Measurements from ENCODE around the gene CEP85L.

CEP85L gene

DNA sequence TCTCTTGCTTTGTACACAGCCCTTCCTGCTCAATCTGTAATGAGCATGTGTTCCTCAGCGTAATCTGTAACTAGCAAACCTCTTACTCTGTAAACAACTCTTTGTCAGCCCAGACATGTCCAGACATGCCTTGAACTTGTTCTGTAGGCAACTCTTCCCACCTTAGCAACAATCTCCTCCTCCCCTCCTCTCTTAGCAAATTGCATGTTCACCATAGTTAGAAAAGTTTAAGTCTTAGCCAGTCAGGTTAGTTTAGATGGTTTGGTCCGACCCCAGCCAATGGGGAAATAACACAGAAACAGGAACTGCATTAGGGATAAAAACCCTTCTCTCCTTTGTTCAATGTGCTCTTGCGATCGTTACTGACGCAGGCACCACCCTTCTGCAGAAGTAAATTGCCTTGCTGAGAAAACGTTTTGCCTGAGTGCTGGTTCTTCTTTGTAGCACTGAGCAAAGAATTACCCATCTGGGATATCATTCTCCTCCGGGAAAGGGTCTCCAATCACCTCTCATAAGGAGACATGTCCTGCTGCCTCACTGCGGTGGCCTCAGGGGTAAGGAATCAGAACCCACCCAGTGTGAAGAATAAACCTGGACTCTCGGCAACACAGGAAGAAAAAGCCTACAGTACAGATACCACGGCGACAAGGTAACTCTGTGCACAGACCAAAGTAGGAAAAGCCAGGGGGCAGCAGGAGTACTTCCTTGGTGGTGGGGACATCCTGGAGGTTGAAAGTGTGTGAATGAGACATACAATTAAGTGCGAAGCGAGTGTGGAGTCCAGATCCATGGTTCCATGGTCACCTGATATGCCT lies 77.1 kb downstream of the CEP85L start:
- no peak for DNase-seq

DNA sequence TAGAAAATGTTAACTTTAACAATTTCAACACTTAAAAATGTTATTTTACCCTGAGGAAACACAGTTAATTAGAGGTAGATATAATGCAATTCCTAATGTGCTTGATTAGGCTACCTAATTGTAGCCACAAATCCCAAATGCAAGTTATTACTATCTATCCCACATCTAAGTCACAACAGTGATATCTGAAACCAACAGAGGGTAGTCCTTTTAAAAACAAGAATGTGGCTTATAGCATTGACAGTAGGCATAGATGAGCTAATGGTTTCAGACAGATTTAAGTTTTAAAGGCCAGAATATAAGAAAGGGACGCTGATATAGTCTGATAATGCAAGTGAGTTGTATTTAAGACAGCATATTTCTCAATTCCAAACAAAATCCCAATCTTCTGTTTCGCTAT lies 80.3 kb downstream of the CEP85L start:
- DNase-seq: no peak

GRCh38 chr6:118569498-118569897 lies 81.9 kb downstream of the CEP85L start:
- no peak for DNase-seq

DNA sequence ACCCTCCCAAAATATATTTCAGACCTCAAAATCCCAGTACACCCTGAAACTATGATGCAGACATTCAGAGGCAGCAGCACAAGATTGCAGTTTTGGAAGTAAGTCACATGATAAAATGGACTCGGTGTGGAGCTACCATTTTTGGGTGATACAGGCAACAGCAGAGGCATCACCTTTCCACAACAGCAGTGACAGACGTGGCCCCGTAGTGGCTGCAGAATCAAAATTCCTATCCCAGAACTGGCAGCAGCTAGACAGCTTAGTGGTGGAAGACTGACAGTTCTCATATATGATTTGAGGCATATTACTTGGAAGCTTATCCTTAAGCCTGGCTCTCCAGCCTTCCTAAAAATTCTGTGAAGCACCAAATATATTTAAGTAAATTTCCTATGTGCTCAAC lies 83.4 kb downstream of the CEP85L start:
- no peak for DNase-seq

GRCh38 chr6:118565311-118565960 lies 86.0 kb downstream of the CEP85L start:
- DNase-seq: no peak

- no peak for DNase-seq
Observed at GRCh38 chr6:118562959-118563358, 88.4 kb downstream of the CEP85L start.

DNA sequence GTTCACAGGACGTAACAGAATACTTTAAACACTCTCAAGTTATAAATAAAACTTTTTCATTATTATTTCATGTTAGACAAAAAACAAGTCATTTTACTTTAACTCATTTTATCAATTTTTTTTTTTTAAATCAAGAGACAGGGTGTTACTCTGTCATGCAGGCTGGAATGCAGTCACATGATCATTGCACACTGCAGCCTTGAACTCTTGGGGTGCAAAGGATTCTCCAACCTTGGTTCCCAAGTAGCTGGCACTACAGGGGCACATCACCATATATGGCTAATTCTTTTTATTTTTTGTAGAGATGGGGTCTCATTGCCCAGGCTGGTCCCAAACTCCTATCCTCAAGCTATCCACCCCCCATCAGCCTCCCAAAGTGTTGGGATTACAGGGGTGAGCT lies 89.1 kb downstream of the CEP85L start:
- DNase-seq: no peak

DNA sequence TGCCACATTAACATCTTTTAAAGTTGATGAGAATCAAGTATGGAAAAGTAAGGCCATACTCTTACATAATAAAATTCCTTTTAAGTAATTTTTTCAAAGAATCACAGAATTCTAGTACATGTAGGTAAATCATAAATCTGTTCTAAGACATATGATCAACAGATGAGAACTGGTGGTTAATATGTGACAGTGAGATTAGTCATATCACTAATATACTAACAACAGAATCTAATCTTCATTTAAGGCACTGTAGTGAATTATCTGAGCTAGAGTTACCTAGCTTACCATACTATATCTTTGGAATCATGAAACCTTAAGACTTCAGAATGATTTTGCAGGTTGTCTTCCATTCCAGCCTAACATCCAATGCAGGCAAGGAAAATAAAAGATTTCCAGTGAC lies 91.7 kb downstream of the CEP85L start:
- DNase-seq: no peak

DNA sequence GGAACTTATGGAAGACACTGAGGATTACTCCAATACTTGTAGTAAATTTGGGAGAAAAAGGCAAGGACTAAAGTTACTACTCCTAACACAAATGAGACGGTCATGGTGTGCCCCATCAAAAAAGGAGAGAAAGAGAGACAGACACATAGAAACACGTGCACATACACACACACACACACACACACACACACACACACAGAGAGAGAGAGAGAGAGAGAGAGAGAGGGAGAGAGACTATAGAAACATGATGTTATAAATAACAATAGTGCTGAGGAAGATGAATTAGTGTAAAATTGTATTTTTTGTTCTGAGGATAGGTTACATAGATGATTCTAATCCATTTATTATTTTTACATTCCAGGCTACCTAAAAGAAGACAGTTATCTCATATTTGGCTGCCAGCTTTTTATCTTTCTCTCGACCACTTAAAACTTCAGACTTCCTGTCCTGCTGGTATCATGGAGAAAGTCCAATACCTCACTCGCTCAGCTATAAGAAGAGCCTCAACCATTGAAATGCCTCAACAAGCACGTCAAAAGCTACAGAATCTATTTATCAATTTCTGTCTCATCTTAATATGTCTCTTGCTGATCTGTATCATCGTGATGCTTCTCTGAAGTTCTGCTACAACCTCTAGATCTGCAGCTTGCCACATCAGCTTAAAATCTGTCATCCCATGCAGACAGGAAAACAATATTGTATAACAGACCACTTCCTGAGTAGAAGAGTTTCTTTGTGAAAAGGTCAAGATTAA lies 92.8 kb downstream of the CEP85L start:
- DNase-seq: no peak

DNA sequence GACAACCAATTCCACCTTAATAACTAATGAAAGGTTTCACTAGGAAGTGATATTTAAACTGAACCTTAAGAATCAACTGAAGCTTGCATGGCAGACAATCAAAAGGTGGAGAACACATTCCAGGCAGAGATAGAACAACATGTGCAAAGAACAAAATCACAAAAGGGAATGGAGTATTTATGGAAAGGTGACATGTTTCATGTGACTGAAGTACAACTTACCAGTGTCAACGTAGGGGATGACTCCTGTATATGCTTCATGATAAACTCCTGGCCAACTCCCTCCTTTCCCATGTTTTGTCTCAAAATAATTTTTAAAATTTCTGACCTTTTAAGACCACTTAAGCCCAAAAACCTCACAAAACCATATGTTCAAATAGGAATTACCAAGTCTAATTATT lies 96.7 kb downstream of the CEP85L start:
- DNase-seq: no peak

DNA sequence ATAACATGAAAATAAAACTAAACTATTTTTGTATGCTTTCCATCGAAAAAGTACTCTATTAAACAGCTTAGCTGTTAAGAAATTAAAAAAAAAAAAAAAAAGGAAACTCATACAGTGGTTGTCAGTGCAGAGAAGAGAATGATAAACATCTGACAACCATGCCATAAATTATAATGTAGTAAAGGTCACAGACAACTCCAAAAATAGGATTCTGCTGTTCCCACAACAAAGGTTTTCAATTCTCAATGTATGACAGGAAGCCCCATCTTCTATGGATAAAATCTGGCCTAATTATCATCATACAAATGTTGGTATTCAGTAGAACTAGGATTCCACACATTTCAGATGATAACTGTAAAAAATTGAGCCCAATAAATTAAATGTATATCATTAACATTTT lies 98.3 kb downstream of the CEP85L start:
- no peak for DNase-seq

- no peak for DNase-seq
Observed at GRCh38 chr6:118551063-118552053, 100.0 kb downstream of the CEP85L start.

DNA sequence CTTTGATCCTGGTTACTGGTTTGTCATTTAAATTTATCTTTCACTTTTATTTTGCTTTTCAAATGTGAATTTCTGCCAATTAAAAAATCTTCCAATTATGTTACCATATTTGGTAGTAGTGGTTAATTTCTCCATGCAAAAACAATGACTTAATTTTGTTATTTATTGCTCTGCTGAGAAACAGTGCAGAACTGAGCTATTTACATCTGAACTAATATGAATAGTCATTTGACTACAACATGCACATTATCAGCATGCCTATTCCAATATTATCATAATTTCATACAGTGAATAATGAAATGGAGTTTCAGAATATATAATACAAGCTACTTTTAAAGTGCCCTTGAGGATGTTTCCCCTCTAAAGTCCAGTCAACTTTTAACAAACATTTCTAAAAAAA lies 102.8 kb downstream of the CEP85L start:
- DNase-seq: no peak

DNA sequence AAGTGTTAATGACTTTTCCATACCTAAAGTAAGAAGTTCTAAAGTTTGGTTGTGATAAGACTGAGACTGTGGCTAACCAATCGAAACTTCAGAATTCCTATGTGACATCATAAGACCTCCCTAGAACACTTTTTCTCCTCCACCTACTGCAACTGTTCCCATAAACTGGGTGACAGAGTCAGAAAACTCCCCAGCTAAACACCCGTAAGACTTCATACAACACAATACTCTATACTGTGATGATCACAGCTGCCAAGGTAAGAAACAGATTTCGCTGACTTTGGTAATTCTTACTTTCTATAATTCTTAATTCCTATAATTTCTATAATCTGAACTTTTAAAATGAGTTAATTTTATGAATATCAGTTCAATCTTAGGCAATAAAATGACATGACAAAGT lies 103.3 kb downstream of the CEP85L start, which contains the start of gene PLN:
Gene PLN, plus strand, starts transcription at position 161 of the 400 bp plus-strand sequence. CDS start 10,626 bp downstream, outside the sequence.
- DNase-seq: no peak

GRCh38 chr6:118546880-118547218 lies 104.5 kb downstream of the CEP85L start:
- no peak for DNase-seq

GRCh38 chr6:118546164-118546879 lies 105.1 kb downstream of the CEP85L start:
- DNase-seq: no peak

- no peak for DNase-seq
Observed at GRCh38 chr6:118544105-118544504, 107.3 kb downstream of the CEP85L start.

DNA sequence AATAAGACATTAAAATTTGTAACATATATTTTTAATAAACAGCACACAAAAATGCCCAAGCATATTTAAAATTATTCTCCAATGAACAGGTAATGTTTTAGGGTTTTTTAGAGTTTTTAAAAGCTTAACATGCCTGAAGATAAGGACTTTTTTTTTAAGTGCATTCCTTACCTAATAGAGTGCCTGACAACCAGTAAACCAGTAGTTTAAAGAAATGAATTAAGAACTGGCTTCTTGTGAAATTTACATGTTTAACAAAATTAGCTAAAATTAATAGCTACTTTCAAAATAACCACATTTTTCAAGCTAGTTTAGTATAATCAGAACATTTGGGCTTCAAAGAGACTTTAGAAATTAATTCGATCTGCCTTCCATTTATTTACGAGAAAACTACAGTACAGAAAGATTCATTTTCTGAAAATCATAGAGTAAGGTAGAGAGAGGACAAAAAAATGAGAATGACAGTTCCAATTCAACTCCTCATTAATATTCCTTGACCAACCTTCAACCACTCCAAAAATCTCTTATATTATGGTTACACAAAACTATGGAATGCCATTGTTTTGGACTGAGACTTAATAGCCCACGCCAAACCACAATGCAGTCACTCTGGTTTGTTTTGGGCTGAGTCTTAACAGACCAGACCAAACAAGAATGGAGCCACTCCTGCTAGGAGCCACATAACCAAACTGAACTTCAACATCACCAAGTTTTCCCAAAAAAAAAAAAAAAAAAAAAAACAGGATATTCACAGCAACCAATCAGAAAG lies 109.0 kb downstream of the CEP85L start:
- DNase-seq: no peak

GRCh38 chr6:118537574-118537973 lies 113.8 kb downstream of the CEP85L start:
- DNase-seq: no peak

DNA sequence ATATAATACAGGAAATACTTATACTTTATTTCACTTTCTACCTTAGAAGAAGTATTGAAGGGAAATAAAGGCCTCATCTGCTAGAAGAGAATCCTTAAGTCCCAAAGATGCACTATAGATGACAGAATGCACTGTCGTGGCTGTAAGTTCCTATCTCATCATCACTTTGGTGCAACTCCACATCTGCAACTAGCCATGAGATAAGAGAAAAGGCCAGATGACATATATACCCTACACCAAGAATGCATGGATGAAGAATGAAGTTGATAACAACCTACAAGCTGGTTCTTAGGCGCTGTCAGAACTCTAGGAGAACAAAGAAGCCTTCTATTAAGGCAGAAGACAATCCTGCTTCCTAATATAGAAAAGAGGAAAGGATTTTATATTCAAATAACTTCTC lies 114.9 kb downstream of the CEP85L start:
- DNase-seq: no peak

DNA sequence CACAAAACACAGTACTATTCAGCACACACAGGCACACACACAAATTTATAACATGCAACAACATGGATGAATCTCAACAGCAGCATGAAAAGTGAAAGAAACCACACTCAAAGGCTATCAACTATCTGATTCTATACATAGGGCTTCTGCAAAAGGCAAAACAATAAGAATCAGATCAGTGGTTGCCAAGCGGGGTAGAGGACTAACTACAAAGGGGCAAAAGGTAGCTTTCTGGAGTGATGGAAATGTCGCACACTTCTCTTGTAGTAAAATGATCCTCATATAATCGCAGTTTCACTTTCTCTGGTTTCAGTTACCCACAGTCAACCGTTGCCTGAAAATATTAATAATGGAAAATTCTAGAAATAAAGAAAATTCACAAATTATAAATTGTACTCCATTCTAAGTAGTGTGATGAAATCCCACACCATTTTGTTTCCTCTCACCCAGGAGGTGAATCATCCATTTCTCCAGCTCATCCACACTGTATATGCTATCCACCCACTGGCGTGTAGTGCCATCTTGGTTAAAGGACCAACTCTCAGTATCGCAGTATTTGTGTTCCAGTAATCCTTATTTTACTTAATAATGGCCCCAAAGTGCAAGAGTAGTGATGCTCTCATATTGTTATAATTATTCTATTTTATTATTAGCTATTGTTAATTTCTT lies 116.1 kb downstream of the CEP85L start:
- no peak for DNase-seq
